NB4 (cell line): ENCODE measurements around the gene CD36.

ENCODE experiments used
- POLR2A ChIP-seq: IDR thresholded peaks from 2 replicates; pipeline ENCODE4 v1.6.1; 2011; ENCODE audit warnings: mild to moderate bottlenecking; ENCODE audit not compliant: insufficient read length; ENCODE audit errors: extremely low read depth
- TF ChIP-seq, protein P1 (sequence below): IDR thresholded peaks from one replicate; pipeline ENCODE4 v1.5.1; 2012; ENCODE audit warnings: low read depth, low read length
- TF ChIP-seq, protein P2 (sequence below): IDR thresholded peaks from 2 replicates; pipeline ENCODE4 v1.6.1; 2011; ENCODE audit warnings: low read depth, low read length

DNA sequence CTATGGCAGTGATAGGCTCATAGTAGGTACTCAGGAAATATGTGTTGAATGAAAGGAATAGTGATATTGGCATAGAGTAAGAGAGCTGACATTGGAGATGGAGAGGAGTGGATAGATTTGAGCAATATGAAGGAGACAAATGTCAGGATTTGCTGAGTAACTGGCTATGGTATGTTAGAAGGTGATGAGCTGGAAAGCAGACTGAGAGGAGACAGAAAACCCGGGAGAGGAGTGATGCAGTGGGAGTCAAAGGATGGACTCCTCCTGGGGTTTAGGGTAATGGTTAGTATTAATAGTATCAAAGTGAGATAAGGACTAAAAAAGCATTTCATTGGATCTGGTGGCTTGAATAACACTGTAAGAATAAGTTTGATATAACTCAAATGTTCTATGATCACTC, 64.8 kb downstream of the CD36 start:
- TF ChIP-seq, protein P1, sequence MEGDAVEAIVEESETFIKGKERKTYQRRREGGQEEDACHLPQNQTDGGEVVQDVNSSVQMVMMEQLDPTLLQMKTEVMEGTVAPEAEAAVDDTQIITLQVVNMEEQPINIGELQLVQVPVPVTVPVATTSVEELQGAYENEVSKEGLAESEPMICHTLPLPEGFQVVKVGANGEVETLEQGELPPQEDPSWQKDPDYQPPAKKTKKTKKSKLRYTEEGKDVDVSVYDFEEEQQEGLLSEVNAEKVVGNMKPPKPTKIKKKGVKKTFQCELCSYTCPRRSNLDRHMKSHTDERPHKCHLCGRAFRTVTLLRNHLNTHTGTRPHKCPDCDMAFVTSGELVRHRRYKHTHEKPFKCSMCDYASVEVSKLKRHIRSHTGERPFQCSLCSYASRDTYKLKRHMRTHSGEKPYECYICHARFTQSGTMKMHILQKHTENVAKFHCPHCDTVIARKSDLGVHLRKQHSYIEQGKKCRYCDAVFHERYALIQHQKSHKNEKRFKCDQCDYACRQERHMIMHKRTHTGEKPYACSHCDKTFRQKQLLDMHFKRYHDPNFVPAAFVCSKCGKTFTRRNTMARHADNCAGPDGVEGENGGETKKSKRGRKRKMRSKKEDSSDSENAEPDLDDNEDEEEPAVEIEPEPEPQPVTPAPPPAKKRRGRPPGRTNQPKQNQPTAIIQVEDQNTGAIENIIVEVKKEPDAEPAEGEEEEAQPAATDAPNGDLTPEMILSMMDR, result no peak
- no peak for TF ChIP-seq POLR2A
- TF ChIP-seq, protein P2, sequence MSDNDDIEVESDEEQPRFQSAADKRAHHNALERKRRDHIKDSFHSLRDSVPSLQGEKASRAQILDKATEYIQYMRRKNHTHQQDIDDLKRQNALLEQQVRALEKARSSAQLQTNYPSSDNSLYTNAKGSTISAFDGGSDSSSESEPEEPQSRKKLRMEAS, result no peak
